HG03135 (cell line): ENCODE results near the gene TNPO2.
"Not testable (repeated sequence)": the region's sequence is repeated elsewhere in the genome, so short reads cannot be mapped to it uniquely, and the experiment has no call there.

Experiments
- ATAC-seq: cut with Tn5 transposase; IDR thresholded peaks from one replicate; pipeline ENCODE4 v1.9.1; 2021; ENCODE audit warnings: mild to moderate bottlenecking, moderate library complexity; ENCODE audit not compliant: unreplicated experiment

The TNPO2 gene

GRCh38 chr19:12706332-12706718, 17.4 kb downstream of the TNPO2 start:
- ATAC-seq = no peak

- ATAC-seq = no peak
These were observed 17.9 kb downstream of the TNPO2 start for GRCh38 chr19:12705654-12706331.

- no peak for ATAC-seq
These were observed 18.6 kb downstream of the TNPO2 start for GRCh38 chr19:12705169-12705568.

- no peak for ATAC-seq
These were observed 20.7 kb downstream of the TNPO2 start for GRCh38 chr19:12703046-12703445.

GRCh38 chr19:12701596-12702282, 22.0 kb downstream of the TNPO2 start:
- no peak for ATAC-seq

- ATAC-seq = no peak
These were observed 25.6 kb downstream of the TNPO2 start for GRCh38 chr19:12698138-12698537.

GRCh38 chr19:12697425-12697824, 26.3 kb downstream of the TNPO2 start:
- not testable (repeated sequence) for ATAC-seq

GRCh38 chr19:12696366-12697335, 27.1 kb downstream of the TNPO2 start, which contains the start of gene FBXW9:
Gene FBXW9 (minus strand): TSS chr19:12696631. CDS start chr19:12696581, 50 bp downstream.
- peak; percentile 74 for ATAC-seq

GRCh38 chr19:12695997-12696365, 27.8 kb downstream of the TNPO2 start:
- peak; percentile 16 for ATAC-seq

GRCh38 chr19:12695514-12695913, 28.2 kb downstream of the TNPO2 start:
- ATAC-seq = no peak

GRCh38 chr19:12695096-12695495, 28.6 kb downstream of the TNPO2 start:
- no peak for ATAC-seq

GRCh38 chr19:12694641-12695040, 29.1 kb downstream of the TNPO2 start:
- ATAC-seq = no peak

- no peak for ATAC-seq
These were observed 30.8 kb downstream of the TNPO2 start for GRCh38 chr19:12692960-12693359.

GRCh38 chr19:12689581-12690216, 34.0 kb downstream of the TNPO2 start:
- no peak for ATAC-seq

GRCh38 chr19:12689012-12689411, 34.7 kb downstream of the TNPO2 start:
- ATAC-seq = no peak

- ATAC-seq = no peak
These were observed 36.1 kb downstream of the TNPO2 start, which contains the start of gene GNG14 for GRCh38 chr19:12687496-12688196. Gene GNG14 (plus strand): TSS chr19:12687998. CDS start chr19:12688049, 51 bp downstream.

- no peak for ATAC-seq
These were observed 37.9 kb downstream of the TNPO2 start for GRCh38 chr19:12685831-12686230.

GRCh38 chr19:12681074-12681987, 42.4 kb downstream of the TNPO2 start, which contains the start of gene DHPS:
Gene DHPS (minus strand): TSS chr19:12681880. CDS start chr19:12681766, 114 bp downstream.
- ATAC-seq = peak; percentile 59

- no peak for ATAC-seq
These were observed 43.7 kb downstream of the TNPO2 start for GRCh38 chr19:12680034-12680433.
